Left renal cortex interstitium (tissue), 4 donors: ENCODE data around the gene OCLN. TPM values are rescaled to one million over a fixed set of nuclear protein-coding genes. Genes with fewer than 3 reads are reported as not detected.
"Not testable (repeated sequence)": the region's sequence is repeated elsewhere in the genome, so short reads cannot be mapped to it uniquely, and the experiment has no call there.

ENCODE experiments used
- DNase-seq, 4 donors: peaks; one replicate each; pipeline ENCODE4 v3.0.0-alpha.2; 2013; ENCODE audit warnings: low read depth in 4 of 4, low spot score in 2 of 4, missing footprints in 1 of 4
- polyA plus RNA-seq, 4 donors: library from polyadenylated mRNA; unstranded; fragments of 120-200 nt; gene quantifications; one replicate each; pipeline ENCODE4 v1.2.1, GENCODE V29; 2013; ENCODE audit not compliant: insufficient read length in 4 of 4

Gene OCLN
- polyA plus RNA-seq: 10 to 100 TPM; 33.2 to 45.1 (median 39.7) TPM

- peak in 3 of 4 donors; percentile 49 to 57 (median 50) for DNase-seq
These were observed at the start of gene OCLN for GRCh38 chr5:69492391-69492922. Gene OCLN, plus strand, starts transcription at chr5:69492790. Its CDS starts 11,455 bp downstream, at chr5:69504245.

DNA sequence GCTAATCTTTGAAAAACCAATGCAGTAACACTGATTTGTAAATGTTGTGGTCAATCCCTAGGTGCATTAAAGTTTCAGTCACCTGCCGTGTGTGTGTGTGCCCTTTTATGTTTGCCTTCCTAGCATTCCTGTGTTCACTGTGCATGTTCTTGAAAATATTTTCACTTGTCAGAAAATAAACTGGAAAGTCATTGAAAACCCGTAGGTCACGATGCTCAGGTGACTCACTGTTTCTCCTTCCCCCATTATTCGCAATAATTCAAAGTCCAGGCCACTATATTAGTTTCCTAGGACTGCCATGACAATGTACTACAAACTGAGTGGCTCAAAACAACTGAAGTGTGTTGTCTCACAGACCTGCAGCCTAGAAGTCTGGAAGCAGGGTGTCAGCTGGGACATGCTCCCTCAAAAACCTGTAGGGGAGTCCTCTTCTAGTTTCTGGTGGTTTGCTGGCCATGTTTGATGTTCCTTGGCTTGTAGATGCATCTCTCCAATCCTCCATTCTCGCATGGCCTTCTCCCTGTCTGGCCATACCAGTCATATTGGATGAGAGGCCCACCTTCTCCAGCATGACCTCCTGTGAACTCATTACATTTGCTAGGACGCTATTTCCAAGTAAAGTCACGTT lies 48.3 kb upstream of the OCLN start:
- peak in 1 of 4 donors; percentile 5 for DNase-seq

- no peak for DNase-seq
These were observed 43.1 kb upstream of the OCLN start for GRCh38 chr5:69449511-69449910.

DNA sequence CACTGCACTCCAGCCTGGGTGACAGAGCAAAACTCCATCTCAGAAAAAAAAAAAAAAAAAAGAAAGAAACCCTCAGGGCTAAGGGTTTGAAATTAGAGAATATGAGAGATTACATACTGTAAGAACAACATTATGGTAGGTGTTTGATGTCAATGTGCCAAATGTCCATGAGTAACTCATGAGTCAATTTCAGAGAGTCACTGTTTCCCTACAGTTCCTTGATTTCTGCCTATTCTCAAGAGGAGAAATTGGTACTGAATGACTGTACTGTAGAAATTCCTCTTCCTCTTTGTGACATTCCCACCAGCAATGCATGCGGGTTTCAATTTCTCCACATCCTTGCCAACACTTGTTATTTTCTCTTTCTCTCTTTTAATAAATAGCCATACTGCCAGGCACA lies 42.5 kb upstream of the OCLN start:
- DNase-seq: no peak

DNA sequence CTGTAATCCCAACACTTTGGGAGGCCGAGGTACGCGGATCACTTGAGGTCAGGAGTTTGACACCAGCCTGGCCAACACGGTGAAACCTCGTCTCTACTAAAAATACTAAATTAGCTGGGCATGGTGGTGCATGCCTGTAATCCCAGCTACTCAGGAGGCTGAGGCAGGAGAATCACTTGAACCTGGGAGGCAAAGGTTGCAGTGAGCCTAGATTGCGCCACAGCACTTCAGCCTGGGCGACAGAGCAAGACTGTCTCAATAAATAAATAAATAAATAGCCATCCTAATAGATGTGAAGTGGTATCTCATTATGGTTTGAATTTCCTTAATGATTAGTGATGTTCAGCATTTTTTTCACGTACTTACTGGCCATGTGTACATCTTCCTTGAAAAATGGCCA lies 42.1 kb upstream of the OCLN start:
- not testable (repeated sequence) for DNase-seq

DNA sequence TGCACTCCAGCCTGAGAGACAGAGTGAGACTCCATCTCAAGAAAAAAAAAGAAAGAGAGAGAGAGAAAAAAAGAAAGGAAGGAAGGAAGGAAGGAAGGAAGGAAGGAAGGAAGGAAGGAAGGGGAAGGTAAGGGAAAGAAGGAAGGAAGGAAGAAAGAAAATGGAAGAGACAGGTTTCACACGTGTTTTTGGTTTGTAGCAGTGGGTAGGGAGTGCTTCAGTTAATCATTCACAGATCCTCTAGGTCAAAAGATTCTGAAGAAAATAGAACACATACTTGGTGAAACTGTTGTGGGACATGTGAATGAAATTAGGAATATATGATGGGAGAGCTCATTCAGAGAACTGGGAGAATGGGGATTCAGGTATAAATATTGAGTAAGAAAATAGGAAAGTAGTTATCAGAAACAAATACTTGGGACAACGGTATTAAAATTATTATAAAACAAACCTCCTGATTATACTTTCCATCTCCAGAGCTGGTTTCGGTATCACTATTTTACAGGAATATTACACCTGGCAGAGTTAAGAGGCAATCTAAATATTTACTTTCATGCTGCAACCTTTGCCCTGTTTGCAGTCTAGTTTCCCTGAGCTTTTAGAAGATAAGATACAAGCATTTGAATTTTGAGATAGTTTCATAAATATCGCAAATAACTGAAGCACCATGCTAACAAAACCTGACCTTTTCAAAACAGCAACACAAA lies 40.5 kb upstream of the OCLN start:
- no peak for DNase-seq

DNA sequence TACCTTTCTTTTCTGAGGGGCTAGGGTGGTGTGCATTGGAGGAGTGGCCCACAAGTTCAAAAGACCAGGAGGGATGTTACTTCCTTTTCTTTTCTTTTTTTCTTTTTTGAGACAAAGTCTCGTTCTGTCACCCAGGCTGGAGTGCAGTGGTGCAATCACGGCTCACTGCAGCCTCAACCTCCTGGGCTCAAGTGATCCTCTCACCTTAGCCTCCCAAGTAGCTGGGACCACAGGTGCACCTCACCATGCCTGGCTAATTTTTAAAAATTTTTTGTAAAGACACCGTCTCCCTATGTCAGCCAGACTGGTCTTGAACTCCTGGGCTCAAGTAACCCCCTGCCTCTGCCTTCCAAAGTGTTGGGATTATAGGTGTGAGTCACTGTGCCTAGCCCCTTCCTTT lies 39.1 kb upstream of the OCLN start:
- not testable (repeated sequence) for DNase-seq

DNA sequence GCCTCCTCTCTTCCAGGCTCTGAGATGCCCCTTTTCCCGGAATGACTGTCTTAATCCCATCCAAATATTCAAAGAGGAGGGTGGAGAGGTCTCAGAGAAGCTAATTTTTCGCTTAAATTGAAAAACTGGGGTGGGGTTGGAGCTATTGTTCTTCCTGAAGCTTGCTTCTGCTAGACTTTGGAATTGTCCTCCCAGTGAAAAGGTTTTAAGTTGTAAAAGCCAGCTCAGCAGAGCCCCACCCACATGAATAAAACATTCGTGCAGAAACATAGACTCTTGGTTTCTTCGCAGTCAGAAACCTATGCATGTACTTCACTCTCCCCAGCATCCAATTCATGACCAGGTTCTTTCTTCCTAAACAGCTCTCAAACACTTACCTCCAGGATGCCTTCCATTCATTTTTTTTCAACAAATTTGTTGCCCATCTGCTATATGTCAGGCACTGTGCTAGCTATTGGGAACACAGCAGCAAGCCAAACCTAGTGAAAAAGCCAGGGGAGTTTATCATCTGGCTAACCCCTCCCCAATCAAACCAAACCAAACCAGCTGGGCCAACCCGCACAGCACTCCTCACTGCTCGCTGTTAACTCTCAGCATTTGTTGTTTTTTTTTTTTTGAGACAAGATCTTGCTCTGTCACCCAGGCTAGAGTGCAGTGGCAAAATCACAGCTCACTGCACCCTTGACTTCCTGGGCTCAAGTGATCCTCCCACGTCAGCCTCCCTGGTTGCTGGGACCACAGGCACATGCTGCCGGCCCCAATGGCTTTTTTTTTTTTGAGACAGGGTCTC lies 37.9 kb upstream of the OCLN start:
- no peak for DNase-seq

- DNase-seq: not testable (repeated sequence)
These were observed 37.1 kb upstream of the OCLN start for GRCh38 chr5:69455428-69455988.

GRCh38 chr5:69462170-69462569 lies 30.4 kb upstream of the OCLN start:
- DNase-seq: no peak

DNA sequence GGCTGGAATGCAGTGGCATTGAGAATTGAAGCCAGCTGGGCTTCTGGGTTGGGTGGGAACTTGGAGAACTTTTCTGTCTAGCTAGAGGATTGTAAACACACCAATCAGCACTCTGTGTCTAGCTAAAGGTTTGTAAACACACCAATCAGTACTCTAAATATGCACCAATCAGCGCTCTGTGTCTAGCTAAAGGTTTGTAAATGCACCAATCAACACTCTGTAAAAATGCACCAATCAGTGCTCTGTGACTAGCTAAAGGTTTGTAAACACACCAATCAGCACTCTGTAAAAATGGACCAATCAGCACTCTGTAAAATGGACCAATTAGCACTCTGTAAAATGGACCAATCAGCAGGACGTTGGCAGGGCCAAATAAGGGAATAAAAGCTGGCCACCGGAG lies 26.2 kb upstream of the OCLN start:
- DNase-seq: not testable (repeated sequence)

DNA sequence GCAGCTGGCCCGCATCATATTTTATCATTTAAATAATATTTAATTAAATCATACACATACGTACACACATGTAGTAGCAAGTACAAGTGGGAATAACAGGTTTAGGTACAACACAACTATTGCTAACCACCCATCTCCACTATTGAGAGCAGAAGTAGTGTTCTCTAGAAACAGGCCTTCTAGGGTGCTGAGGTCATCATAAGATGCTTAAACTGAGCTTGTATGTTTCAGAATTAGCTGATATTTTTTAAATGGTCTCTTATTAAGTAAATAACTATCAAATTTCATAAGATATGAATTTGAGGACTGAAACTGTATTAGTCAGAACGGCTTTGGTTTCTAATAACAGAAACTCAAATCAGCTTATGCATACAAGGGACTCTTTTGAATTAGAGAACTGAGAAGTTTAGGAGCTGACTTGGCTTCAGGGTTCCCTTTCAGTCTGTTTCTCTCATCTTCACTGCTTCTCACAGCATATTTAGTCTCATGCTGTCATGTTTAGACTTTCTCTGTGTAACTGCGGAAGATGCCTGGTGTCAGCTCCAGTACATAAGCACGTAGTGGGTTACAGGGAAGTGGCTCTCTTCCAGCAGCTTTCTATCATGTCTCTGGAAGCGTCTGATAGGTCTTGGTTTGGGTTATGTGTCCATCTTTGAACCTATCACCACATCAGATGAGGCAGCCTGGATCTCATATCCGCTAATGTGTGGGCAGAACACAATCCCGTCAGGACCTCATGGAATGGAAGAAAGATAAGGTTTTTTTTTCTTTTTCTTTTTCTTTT lies 25.0 kb upstream of the OCLN start:
- no peak for DNase-seq

DNA sequence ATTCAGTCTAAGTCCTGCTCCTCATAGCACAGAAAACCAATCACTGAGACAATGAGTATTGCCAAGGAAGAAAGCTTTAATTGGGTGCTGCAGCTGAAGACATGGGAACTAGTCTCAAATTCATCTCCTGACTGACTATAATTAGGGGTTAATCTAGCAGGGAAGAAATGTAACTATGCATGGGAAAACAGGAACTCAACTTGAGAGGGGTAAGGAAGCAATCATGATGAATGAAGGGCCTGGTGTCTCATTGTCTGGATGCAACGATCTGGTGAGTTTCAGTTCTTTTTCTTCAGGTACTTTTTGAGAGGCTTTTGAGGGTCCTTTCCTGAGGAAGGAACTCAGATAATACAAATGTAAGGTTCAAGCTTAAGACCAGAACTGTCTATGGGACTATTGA lies 24.0 kb upstream of the OCLN start:
- no peak for DNase-seq

DNA sequence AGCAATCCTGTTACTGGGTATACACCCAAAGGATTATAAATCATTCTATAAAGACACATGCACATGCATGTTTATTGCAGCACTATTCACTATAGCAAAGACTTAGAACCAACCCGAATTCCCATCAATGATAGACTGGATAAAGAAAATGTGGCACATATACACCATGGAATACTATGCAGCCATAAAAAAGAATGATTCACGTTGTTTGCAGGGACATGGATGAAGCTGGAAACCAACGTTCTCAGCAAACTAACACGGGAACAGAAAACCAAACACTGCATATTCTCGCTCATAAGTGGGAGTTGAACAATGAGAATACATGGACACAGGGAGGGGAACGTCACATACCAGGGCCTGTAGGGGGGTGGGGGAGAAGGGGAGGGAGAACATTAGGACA lies 21.1 kb upstream of the OCLN start:
- not testable (repeated sequence) for DNase-seq

- DNase-seq: not testable (repeated sequence)
These were observed 20.0 kb upstream of the OCLN start for GRCh38 chr5:69472535-69473143.

- DNase-seq: no peak
These were observed 15.4 kb upstream of the OCLN start for GRCh38 chr5:69477170-69477569.

- DNase-seq: not testable (repeated sequence)
These were observed 14.3 kb upstream of the OCLN start for GRCh38 chr5:69478296-69478695.

GRCh38 chr5:69484891-69485290 lies 7.7 kb upstream of the OCLN start:
- DNase-seq: no peak

GRCh38 chr5:69485471-69485870 lies 7.1 kb upstream of the OCLN start:
- no peak for DNase-seq

DNA sequence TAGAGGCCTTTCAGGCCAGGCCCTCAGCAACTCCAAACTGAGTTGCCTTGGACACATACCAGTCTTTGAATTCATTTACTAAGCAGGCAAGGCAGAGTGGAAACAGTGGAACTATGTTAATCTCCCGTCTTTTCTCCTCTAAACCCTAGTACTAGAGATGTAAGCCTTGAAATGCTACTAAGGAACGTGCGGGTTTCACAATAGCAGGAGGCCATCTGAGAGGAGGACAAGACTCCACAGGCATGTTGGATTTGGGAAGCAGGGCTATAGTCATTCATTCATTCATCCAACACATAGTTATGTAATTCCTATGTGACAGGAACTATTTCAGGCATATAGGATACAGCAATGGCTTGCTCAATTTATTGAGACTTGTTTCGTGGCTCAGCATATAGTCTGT lies 3.3 kb upstream of the OCLN start:
- DNase-seq: no peak
